IMR-90 (cell line): Measurements from ENCODE around the gene RECK. TPM values are rescaled to one million over a fixed set of nuclear protein-coding genes. Genes with fewer than 3 reads are reported as not detected.

ENCODE experiments used
- ATAC-seq: fragments of 200-7000 bp; cut with Tn5 transposase; 2 replicates; pipeline ENCODE4 v1.9.1; 2020; ENCODE audit warnings: low read depth, mild to moderate bottlenecking, moderate library complexity
- BruUV-seq: library from RNA; stranded (reverse); fragments of 400-500 nt; replicated peaks from 2 replicates; lab custom pipeline; 2021; lab: Mats Ljungman, UMichigan
- CTCF ChIA-PET: fragments of 300-600 bp; formaldehyde crosslinking; extraction: SDS; loops from one replicate; lab custom pipeline; 2021; ENCODE audit warnings: antibody characterized with exemption; lab: Yijun Ruan, JAX
- POLR2A ChIA-PET: fragments of 300-600 bp; sonication (Branson Sonifier 250); formaldehyde crosslinking; loops from one replicate; lab custom pipeline; 2022; ENCODE audit warnings: antibody characterized with exemption; ENCODE audit not compliant: unreplicated experiment; lab: Charles Lee
- DNase-seq: peaks from one replicate; pipeline ENCODE4 v3.0.0; 2013
- H2AFZ ChIP-seq: replicated peaks from 2 replicates; pipeline ENCODE3; 2013; ENCODE audit warnings: low read length, mild to moderate bottlenecking; ENCODE audit not compliant: poor library complexity
- H2AK5ac ChIP-seq: 2 replicates; pipeline ENCODE4 v1.6.1; 2013; ENCODE audit warnings: low read depth, low read length, inconsistent platforms
- H2AK9ac ChIP-seq: replicated peaks from 2 replicates; pipeline ENCODE3; 2013; ENCODE audit warnings: mild to moderate bottlenecking, low read depth, low read length, moderate library complexity; ENCODE audit not compliant: poor library complexity
- H2BK120ac ChIP-seq: 2 replicates; pipeline ENCODE4 v1.6.1; 2013; ENCODE audit warnings: low read depth, low read length, inconsistent platforms
- H2BK15ac ChIP-seq: 3 replicates; pipeline ENCODE4 v1.6.1; 2013; ENCODE audit warnings: low read depth, low read length, inconsistent platforms
- H2BK20ac ChIP-seq: 2 replicates; pipeline ENCODE4 v1.6.1; 2013; ENCODE audit warnings: low read depth, mild to moderate bottlenecking, inconsistent platforms, low read length, moderate library complexity
- H2BK5ac ChIP-seq: 2 replicates; pipeline ENCODE4 v1.6.1; 2013; ENCODE audit warnings: mild to moderate bottlenecking, low read depth, low read length, inconsistent platforms; ENCODE audit not compliant: poor library complexity, severe bottlenecking
- H3K14ac ChIP-seq: replicated peaks from 2 replicates; pipeline ENCODE4 v1.6.1; 2013; ENCODE audit warnings: low read depth, low read length, inconsistent platforms
- H3K18ac ChIP-seq: 2 replicates; pipeline ENCODE4 v1.6.1; 2013; ENCODE audit warnings: low read depth, low read length, control low read depth
- H3K23ac ChIP-seq: 2 replicates; pipeline ENCODE4 v1.6.1; 2013; ENCODE audit warnings: low read depth, low read length, inconsistent platforms
- H3K27ac ChIP-seq: 2 replicates; pipeline ENCODE4 v1.5.1; 2013; ENCODE audit warnings: mild to moderate bottlenecking, control low read depth, low read length; ENCODE audit not compliant: insufficient read depth
- H3K27me3 ChIP-seq: 2 replicates; pipeline ENCODE4 v1.6.1; 2013; ENCODE audit warnings: low read length; ENCODE audit not compliant: control insufficient read depth, insufficient read depth
- H3K36me3 ChIP-seq: 2 replicates; pipeline ENCODE4 v1.6.1; 2013; ENCODE audit warnings: low read length, mixed read lengths; ENCODE audit not compliant: control insufficient read depth, insufficient read depth
- H3K4ac ChIP-seq: 2 replicates; pipeline ENCODE4 v1.6.1; 2013; ENCODE audit warnings: low read depth, low read length, inconsistent platforms
- H3K4me1 ChIP-seq: 2 replicates; pipeline ENCODE4 v1.6.1; 2013; ENCODE audit warnings: low read length, mixed read lengths; ENCODE audit not compliant: control insufficient read depth, insufficient read depth
- H3K4me2 ChIP-seq: 2 replicates; pipeline ENCODE4 v1.6.1; 2013; ENCODE audit warnings: low read depth, mild to moderate bottlenecking, control low read depth, low read length, moderate library complexity
- H3K4me3 ChIP-seq: 2 replicates; pipeline ENCODE4 v1.5.1; 2013; ENCODE audit warnings: low read depth, mild to moderate bottlenecking, control low read depth, low read length, moderate library complexity; ENCODE audit not compliant: insufficient read depth
- H3K56ac ChIP-seq: 2 replicates; pipeline ENCODE4 v1.6.1; 2013; ENCODE audit warnings: low read length, inconsistent platforms; ENCODE audit not compliant: insufficient read depth; ENCODE audit errors: extremely low read depth
- H3K79me1 ChIP-seq, 2 experiments: 2 replicates each; pipeline ENCODE4 v1.6.1; 2013; ENCODE audit warnings: low read length in 2 of 2, inconsistent platforms in 1 of 2, low read depth in 1 of 2
- H3K9ac ChIP-seq: 2 replicates; pipeline ENCODE4 v1.6.1; 2013; ENCODE audit warnings: low read depth, low read length, control low read depth
- H3K9me1 ChIP-seq: 2 replicates; pipeline ENCODE4 v1.6.1; 2013; ENCODE audit warnings: low read length, inconsistent platforms; ENCODE audit not compliant: insufficient read depth
- H3K9me3 ChIP-seq: 2 replicates; pipeline ENCODE4 v1.6.1; 2013; ENCODE audit warnings: low read length; ENCODE audit not compliant: control insufficient read depth, insufficient read depth
- H4K20me1 ChIP-seq: 2 replicates; pipeline ENCODE4 v1.6.1; 2013; ENCODE audit warnings: low read length, inconsistent platforms; ENCODE audit not compliant: insufficient read depth
- H4K5ac ChIP-seq: 2 replicates; pipeline ENCODE4 v1.6.1; 2013; ENCODE audit warnings: mild to moderate bottlenecking, low read depth, low read length, control low read depth
- H4K8ac ChIP-seq, 2 experiments: 2 replicates each; pipeline ENCODE4 v1.6.1; 2013; ENCODE audit warnings: low read depth in 2 of 2, low read length in 2 of 2, control low read depth in 1 of 2, inconsistent platforms in 1 of 2
- H4K91ac ChIP-seq: 2 replicates; pipeline ENCODE4 v1.6.1; 2013; ENCODE audit warnings: low read depth, low read length, inconsistent platforms; ENCODE audit not compliant: insufficient read depth
- BHLHE40 ChIP-seq: fragments of 150-350 bp; IDR thresholded peaks from 2 replicates; pipeline ENCODE4 v1.6.1; 2016; ENCODE audit warnings: mild to moderate bottlenecking, low read depth, low read length
- CEBPB ChIP-seq: IDR thresholded peaks from 2 replicates; pipeline ENCODE4 v1.6.1; 2012; ENCODE audit warnings: low read depth, low read length, improper control_type of control experiment
- CHD1 ChIP-seq: IDR thresholded peaks from 2 replicates; pipeline ENCODE4 v1.6.1; 2012; ENCODE audit warnings: low read depth, low read length, improper control_type of control experiment
- CTCF ChIP-seq: conservative IDR thresholded peaks from 2 replicates; pipeline ENCODE4 v1.5.1; 2012; ENCODE audit warnings: mild to moderate bottlenecking, low read depth, low read length, improper control_type of control experiment
- ELK1 ChIP-seq: fragments of 150-350 bp; IDR thresholded peaks from 2 replicates; pipeline ENCODE4 v1.6.1; 2016; ENCODE audit warnings: low read depth, mild to moderate bottlenecking, low read length, moderate library complexity, borderline replicate concordance
- FOS ChIP-seq: fragments of 150-350 bp; IDR thresholded peaks from 2 replicates; pipeline ENCODE4 v1.6.1; 2016; ENCODE audit warnings: low read depth, low read length
- MAFK ChIP-seq: IDR thresholded peaks from 2 replicates; pipeline ENCODE4 v1.6.1; 2012; ENCODE audit warnings: low read depth, low read length, improper control_type of control experiment
- MAZ ChIP-seq: IDR thresholded peaks from 2 replicates; pipeline ENCODE4 v1.6.1; 2012; ENCODE audit warnings: low read depth, mild to moderate bottlenecking, low read length, improper control_type of control experiment, moderate library complexity, borderline replicate concordance
- MXI1 ChIP-seq: IDR thresholded peaks from 2 replicates; pipeline ENCODE4 v1.6.1; 2012; ENCODE audit warnings: low read depth, mild to moderate bottlenecking, low read length, moderate library complexity, borderline replicate concordance
- NFE2L2 ChIP-seq: fragments of 150-350 bp; IDR thresholded peaks from 2 replicates; pipeline ENCODE4 v1.6.1; 2016; ENCODE audit warnings: low read depth, mild to moderate bottlenecking, low read length
- POLR2A ChIP-seq: IDR thresholded peaks from 2 replicates; pipeline ENCODE4 v1.6.1; 2012; ENCODE audit warnings: mild to moderate bottlenecking, low read depth, low read length
- RAD21 ChIP-seq: IDR thresholded peaks from 2 replicates; pipeline ENCODE4 v1.6.1; 2012; ENCODE audit warnings: low read length, improper control_type of control experiment
- RCOR1 ChIP-seq: IDR thresholded peaks from 2 replicates; pipeline ENCODE4 v1.6.1; 2012; ENCODE audit warnings: mild to moderate bottlenecking, low read length, improper control_type of control experiment; ENCODE audit not compliant: insufficient replicate concordance
- RFX5 ChIP-seq: IDR thresholded peaks from 2 replicates; pipeline ENCODE4 v1.8.0; 2012; ENCODE audit warnings: low read depth, mild to moderate bottlenecking, low read length, moderate library complexity
- USF2 ChIP-seq: fragments of 150-350 bp; IDR thresholded peaks from 2 replicates; pipeline ENCODE4 v1.6.1; 2017; ENCODE audit warnings: mild to moderate bottlenecking, antibody characterized with exemption, low read length, low read depth
- WGBS, 2 experiments: methylation state at CpG; one replicate each; pipeline versions ENCODE4 v1.1.5 to v1.1.7; 2013; ENCODE audit warnings: missing lambda C conversion rate in 2 of 2; ENCODE audit not compliant: insufficient read length in 1 of 2; ENCODE audit errors: extremely low coverage in 2 of 2; 5-methylcytosine and 5-hydroxymethylcytosine counted together
- dilution Hi-C: fragments of 300-500 bp; cut with HindIII; formaldehyde crosslinking; loops from one replicate; pipeline ENCODE4 v1.14.3; 2018; ENCODE audit warnings: low sequenced_read_pairs; ENCODE audit not compliant: unreplicated experiment
- in situ Hi-C: fragments of 300-500 bp; cut with MboI; formaldehyde crosslinking; loops from 3 replicates; pipeline ENCODE4 v1.14.3; 2019; ENCODE audit warnings: low sequenced_read_pairs, inconsistent platforms, mixed read lengths
- intact Hi-C: fragments of 100-400 bp; cut with micrococcal nuclease; formaldehyde crosslinking; loops from 2 replicates; pipeline ENCODE4 v1.10.0; 2022
- polyA plus RNA-seq, 3 experiments: library from polyadenylated mRNA; depleted of rRNA; stranded (reverse); fragments of >200 nt; gene quantifications; 2 replicates each; pipeline ENCODE4 v1.2.3, GENCODE V29; 2012; ENCODE audit warnings: low replicate concordance in 1 of 3
- total RNA-seq: library from RNA; depleted of rRNA; stranded (reverse); fragments of >200 nt; gene quantifications from 2 replicates; pipeline ENCODE4 v1.2.3, GENCODE V29; 2012

RECK gene
- total and polyA plus RNA-seq, 2 of the 4 experiments (the other 2 are of a cell fraction) = 23.5 to 44.0 TPM

- peak overlapping the region; percentile 47 for H2BK20ac ChIP-seq
- peak overlapping the region; percentile 60 for H3K56ac ChIP-seq
- peak overlapping the region; percentile 81 for H3K4ac ChIP-seq
- 0 out of 3 replicates have a peak overlapping the region, but pooled peaks have one; percentile 62 for H2BK15ac ChIP-seq
- ATAC-seq (no peak), DNase-seq (no peak)
- peak overlapping the region; percentile 75 for H4K5ac ChIP-seq
- peak overlapping the region; percentile 100 for H3K9ac ChIP-seq
- peak overlapping the region; percentile 94 for H3K14ac ChIP-seq
- H3K79me1 ChIP-seq = peaks cover 10 to 26% of the 10 kb centered on the region in 2 experiments
- H3K4me2 ChIP-seq = peak overlapping the region; percentile 92
- H2AFZ ChIP-seq = no peak overlapping the region
- POLR2A ChIA-PET = interaction anchor here (1.2 kb wide), 1 partner anchor 9 kb away, joined by 4 read pairs; no protein-coding TSS in a partner anchor
- peak overlapping the region; percentile 97 for H3K4me3 ChIP-seq
- H2AK9ac ChIP-seq = no peak overlapping the region
- peaks cover 38% of the 10 kb centered on the region; the same call in 1 of the 2 replicates for H4K20me1 ChIP-seq
- peak overlapping the region; percentile 93 for H3K18ac ChIP-seq
- peak overlapping the region; percentile 81 to 86 for H4K8ac ChIP-seq
- peak overlapping the region; percentile 90 for H2BK5ac ChIP-seq
- dilution Hi-C loops (no loop called here), intact Hi-C loops (loop anchor here (5.0 kb wide), 1 partner anchor 63 kb away; no protein-coding TSS in a partner anchor), in situ Hi-C loops (no loop called here)
- CTCF ChIA-PET = no interaction called here
- H3K4me1 ChIP-seq = peaks cover 9% of the 10 kb centered on the region
- BruUV-seq = no TSS peak
- H3K36me3 ChIP-seq = peaks cover 2% of the 10 kb centered on the region; the same call in 1 of the 2 replicates
- no peaks in the 10 kb centered on the region for H3K9me3 ChIP-seq
- peak overlapping the region; percentile 59; the same call in 1 of the 2 replicates for H2BK120ac ChIP-seq
- WGBS, 2 experiments = no CpG with 5 or more reads among the region's 1 CpG
- peak overlapping the region; percentile 91; the same call in 1 of the 2 replicates for H3K27ac ChIP-seq
- 0 out of 2 replicates have a peak, but pooled peaks cover 3% of the 10 kb centered on the region for H3K9me1 ChIP-seq
- peak overlapping the region; percentile 91 for H2AK5ac ChIP-seq
- no peaks in the 10 kb centered on the region for H3K27me3 ChIP-seq
- peak overlapping the region; percentile 93 for H3K23ac ChIP-seq
- TF ChIP-seq CTCF = no peak
- TF ChIP-seq CHD1 = no peak
- no peak for TF ChIP-seq MXI1
- no peak for TF ChIP-seq BHLHE40
- TF ChIP-seq USF2 = no peak
- TF ChIP-seq RFX5 = no peak
- TF ChIP-seq ELK1 = no peak
- no peak for TF ChIP-seq POLR2A
- no peak for TF ChIP-seq MAFK
- TF ChIP-seq MAZ = no peak
- TF ChIP-seq CEBPB = no peak
- TF ChIP-seq RCOR1 = no peak
- TF ChIP-seq RAD21 = no peak
- TF ChIP-seq FOS = no peak
- TF ChIP-seq NFE2L2 = no peak
- H4K91ac ChIP-seq = peak overlapping the region; percentile 80
These were observed 2.4 kb downstream of the RECK start for GRCh38 chr9:36039121-36039520.
